HG02678 (cell line): ENCODE measurements around the gene GLT8D1.

Experiments used
- ATAC-seq: cut with Tn5 transposase; IDR thresholded peaks from one replicate; pipeline ENCODE4 v1.9.1; 2021; ENCODE audit warnings: mild to moderate bottlenecking, moderate library complexity; ENCODE audit not compliant: unreplicated experiment

GLT8D1 gene

GRCh38 chr3:52714335-52715302 lies 9.0 kb upstream of the GLT8D1 start:
- ATAC-seq = no peak

- ATAC-seq = no peak
Observed at GRCh38 chr3:52712291-52713212, 7.0 kb upstream of the GLT8D1 start.

- no peak for ATAC-seq
Observed at GRCh38 chr3:52710512-52710911, 4.9 kb upstream of the GLT8D1 start.

GRCh38 chr3:52707585-52707984 lies 2.0 kb upstream of the GLT8D1 start:
- ATAC-seq = no peak

- no peak for ATAC-seq
Observed at GRCh38 chr3:52705438-52705687, 228 bp downstream of the GLT8D1 start.

GRCh38 chr3:52704611-52705437 lies 767 bp downstream of the GLT8D1 start:
- ATAC-seq = peak; percentile 2

GRCh38 chr3:52703341-52703740 lies 2.2 kb downstream of the GLT8D1 start:
- no peak for ATAC-seq

GRCh38 chr3:52697632-52697965 lies 8.0 kb downstream of the GLT8D1 start:
- no peak for ATAC-seq

- ATAC-seq = no peak
Observed at GRCh38 chr3:52696830-52697631, 8.6 kb downstream of the GLT8D1 start.

- ATAC-seq = no peak
Observed at GRCh38 chr3:52695798-52696671, 9.6 kb downstream of the GLT8D1 start.

GRCh38 chr3:52694528-52695189 lies 10.9 kb downstream of the GLT8D1 start:
- ATAC-seq = no peak

- no peak for ATAC-seq
Observed at GRCh38 chr3:52693071-52693470, 12.5 kb downstream of the GLT8D1 start.

GRCh38 chr3:52690560-52690959 lies 15.0 kb downstream of the GLT8D1 start:
- ATAC-seq = no peak

- no peak for ATAC-seq
Observed at GRCh38 chr3:52689151-52689550, 16.4 kb downstream of the GLT8D1 start.

- no peak for ATAC-seq
Observed at GRCh38 chr3:52688266-52688665, 17.3 kb downstream of the GLT8D1 start.

GRCh38 chr3:52685709-52686691 lies 19.6 kb downstream of the GLT8D1 start, which contains the start of the genes GNL3 and PBRM1:
TSS of gene GNL3 (plus strand) at chr3:52686032. CDS start at chr3:52686093, 61 bp downstream.
TSS of gene PBRM1 (minus strand) at chr3:52685913.
- peak; percentile 72 for ATAC-seq

GRCh38 chr3:52685285-52685708 lies 20.3 kb downstream of the GLT8D1 start:
- ATAC-seq = peak; percentile 80
